Transverse colon (tissue), 4 donors: ENCODE results near the gene TMEM239.

Source experiments
- CTCF ChIP-seq, 5 experiments: fragments of 200-600 bp in 3 of 5; fragments of 450-650 bp in 2 of 5; sonication (generic) in 3 of 5; IDR thresholded peaks; 1 replicate in 2 of 5; 2 replicates in 3 of 5; pipeline ENCODE4 v1.5.1; 2016 to 2017; ENCODE audit warnings: antibody characterized with exemption in 5 of 5, inconsistent platforms in 3 of 5, mild to moderate bottlenecking in 2 of 5, moderate library complexity in 1 of 5
- POLR2A ChIP-seq: fragments of 450-650 bp; IDR thresholded peaks from one replicate; pipeline ENCODE4 v1.6.1; 2016; ENCODE audit warnings: antibody characterized with exemption, mild to moderate bottlenecking, moderate library complexity
- POLR2AphosphoS5 ChIP-seq, 3 donors: sonication (generic); formaldehyde crosslinking; IDR thresholded peaks; one replicate each; pipeline ENCODE4 v1.6.1; 2016; ENCODE audit warnings: antibody characterized with exemption in 3 of 3

DNA sequence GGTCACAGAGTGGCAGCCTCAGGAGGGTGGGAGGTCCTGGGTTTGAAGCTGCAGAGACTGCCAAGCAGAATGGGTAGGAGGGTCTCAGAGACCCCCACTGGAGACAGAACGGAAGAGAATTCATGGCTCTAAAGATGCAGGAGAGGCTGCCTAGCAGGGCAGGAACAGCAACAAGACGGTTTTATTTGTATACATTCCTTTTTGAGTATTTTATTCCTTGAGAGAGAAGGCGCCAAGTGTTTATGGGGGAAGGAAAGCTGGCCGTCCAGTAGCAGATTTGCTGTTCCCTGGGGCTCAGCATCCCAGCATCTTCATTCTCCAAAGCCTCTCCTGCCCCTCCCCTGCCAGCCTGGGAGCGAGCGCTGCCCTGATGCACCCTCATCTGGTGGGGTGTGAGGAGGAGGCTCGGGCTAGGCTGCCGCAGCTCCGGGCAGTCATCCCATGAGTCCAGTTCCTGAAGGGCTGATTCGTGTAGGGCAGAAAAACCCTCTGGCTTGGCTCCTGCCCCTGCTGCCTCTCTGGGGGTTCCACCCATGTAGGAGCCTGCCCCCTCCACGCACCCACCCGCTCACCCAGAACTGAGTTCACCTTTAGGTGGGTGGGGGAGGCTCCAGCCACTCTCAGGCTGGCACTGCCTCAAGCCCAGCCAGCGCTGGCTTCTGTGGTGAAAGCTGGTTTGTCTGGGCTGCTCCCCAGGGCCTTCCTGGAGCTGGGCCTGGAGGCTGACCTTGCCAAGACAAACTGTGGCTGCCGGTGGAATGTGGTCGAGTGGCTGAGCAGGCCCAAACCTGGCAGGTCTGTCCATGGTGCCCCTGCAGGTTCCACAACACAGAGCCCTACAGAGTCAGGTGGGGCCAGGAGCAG lies 48.2 kb upstream of the TMEM239 start:
- TF ChIP-seq POLR2A (no peak), POLR2AphosphoS5 (IDR thresholded peaks at IDR 0.05) (no peak), CTCF (IDR thresholded peaks at IDR 0.05) (no peak)
